Stimulated activated CD4-positive, alpha-beta T cell treated with anti-CD3 and anti-CD28 coated beads, Interleukin-4, amount 100 ng/mL, for 24 hours (primary cell): ENCODE data around the gene FCGBP.
"Not testable (repeated sequence)": the region's sequence is repeated elsewhere in the genome, so short reads cannot be mapped to it uniquely, and the experiment has no call there.

ENCODE experiments used
- DNase-seq: peaks from one replicate; pipeline ENCODE4 v3.0.0-alpha.2; 2020

The FCGBP gene

DNA sequence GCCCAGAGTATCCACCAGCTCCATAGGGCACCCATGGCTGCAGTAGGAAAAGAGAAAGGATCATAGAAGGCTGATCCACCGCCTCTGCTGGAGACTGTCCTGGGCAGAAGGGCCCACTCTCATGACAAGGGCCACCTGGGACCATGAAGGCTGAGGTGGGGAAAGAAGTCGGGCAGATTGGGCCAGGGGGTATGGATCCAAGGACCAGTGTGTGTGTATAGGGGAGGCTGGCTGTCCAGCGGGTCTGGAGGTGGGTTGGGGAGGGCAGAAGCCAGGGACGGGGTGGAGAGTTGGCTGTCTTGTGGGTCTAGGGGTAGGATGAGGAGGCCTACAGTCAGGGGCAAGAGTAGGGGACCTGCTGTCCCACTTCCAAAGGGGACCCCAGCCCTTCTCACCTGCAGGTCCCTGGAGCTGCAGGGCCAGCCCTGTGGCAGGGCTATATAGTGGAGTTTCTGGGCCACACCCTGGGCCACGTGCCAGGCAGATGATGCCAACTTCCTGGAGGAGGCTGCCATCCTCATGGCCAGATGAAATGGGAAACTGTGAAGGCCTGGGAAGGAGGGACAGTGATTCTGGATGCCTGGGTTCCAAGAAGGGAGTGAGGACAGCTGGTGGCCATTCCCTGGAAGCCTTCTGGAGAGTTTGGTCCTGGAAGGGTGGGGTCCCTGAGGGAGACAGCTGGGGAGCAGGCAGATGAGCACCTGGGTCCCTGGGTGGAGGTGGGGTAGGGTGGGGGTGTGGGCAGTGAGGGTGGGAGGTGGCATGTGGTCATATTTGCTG, at the start of gene FCGBP:
TSS of gene FCGBP (minus strand) at position 51 of the 780 bp plus-strand sequence.
- DNase-seq: no peak

DNA sequence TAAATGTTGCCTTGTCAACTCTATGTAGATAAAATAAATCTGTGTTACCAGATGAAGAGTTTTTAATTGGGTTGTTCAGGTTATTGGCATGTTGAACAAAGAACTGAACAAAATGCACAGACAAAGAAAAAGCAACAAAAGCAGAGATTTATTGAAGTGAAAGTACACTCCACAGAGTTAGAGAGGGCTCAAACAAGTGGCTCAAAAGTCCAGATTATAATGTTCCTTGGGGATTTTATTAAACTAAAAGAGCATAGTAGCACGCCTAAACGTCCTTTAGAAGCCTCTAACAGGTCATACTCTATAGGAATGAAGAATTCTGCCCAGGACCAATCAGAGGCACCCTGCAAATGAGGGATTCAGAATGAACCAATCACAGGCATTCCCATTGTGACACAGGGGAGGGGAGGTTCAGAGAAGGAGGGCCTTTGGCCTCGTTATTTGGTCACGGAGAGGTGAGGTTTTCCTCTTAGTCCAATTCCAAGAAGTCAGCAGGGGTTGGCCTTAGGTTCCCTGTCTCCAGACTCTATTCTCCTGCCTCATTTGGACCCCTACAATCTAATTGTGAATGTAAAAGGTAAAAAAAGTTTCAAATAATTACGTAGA, 49.4 kb upstream of the FCGBP start:
- DNase-seq: no peak

DNA sequence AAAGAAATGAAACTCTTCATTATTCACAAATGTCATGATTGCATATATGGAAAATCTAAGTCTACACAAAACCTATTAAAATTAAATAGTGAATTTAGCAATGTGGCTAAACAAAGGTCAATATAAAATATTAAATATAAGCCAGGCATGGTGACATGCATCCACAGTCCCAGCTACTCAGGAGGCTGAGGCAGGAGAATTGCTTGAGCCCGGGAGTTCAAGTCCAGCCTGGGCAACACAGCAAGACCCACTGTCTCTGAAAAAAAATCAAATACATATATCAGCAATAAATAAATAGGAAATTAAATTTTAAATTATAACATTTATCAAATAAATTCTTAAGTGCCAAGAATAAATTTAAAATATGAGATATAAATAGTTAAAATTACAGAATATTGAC, 48.4 kb upstream of the FCGBP start:
- no peak for DNase-seq

DNA sequence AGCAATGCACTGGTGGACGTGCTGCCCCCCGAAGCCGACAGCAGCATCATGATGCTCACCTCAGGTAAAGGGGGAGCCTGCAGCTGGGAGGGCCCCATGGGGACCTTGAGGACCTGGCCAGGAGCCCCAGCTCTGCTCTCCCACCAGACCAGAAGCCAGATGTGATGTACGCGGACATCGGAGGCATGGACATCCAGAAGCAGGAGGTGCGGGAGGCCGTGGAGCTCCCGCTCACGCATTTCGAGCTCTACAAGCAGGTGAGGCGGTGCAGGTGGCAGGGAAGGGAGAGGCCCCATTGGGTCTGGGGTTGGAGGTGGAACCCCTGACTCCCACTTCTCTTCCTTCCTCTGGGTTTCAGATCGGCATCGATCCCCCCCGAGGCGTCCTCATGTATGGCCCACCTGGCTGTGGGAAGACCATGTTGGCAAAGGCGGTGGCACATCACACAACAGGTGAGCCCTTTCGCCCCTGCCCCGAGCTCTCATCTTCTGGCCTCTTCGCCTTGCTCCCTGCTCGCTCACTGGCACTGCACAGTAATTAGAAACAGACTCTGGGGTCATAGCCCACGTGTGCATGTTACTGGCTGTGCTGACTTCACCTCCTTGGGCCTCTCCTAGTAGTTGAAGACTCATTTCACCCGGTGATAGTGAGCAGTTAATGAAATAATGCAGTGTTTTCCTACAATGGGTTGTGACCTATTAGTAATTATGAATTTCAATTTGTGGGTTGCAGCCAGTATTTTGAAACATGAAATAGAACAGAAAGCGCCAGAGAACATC, 40.1 kb upstream of the FCGBP start:
- DNase-seq: no peak

DNA sequence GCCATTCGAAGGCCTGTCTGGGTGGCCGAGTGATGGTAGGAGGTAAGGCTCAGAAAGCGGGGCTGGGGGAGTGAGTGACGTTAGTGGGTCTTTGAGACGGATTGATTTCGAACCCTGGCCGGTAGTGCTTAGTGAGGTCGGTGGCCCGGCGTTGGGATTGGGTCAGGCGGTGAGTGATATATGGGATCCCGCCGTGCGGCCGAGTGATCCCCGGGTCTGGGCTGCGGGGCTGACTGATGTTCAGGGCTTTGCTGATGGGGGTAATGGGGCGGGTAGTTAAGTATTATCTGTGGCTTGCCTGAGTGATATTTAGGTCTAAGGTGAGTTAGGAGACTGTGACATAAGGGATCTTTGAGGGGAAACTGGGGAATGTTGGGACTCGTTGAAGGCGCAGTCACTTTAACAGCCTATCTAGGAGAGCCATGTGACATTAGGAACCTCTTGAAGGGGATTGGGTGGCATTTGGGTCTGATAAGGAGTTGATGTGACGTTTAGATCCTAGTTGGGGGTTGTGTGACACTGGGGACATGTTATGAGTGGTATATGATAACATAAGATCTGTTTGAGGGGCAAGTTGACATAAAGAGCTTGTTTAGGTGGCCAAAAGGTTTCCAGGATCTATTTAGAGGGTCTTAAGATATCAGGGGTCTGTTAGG, 37.1 kb upstream of the FCGBP start:
- DNase-seq: no peak

DNA sequence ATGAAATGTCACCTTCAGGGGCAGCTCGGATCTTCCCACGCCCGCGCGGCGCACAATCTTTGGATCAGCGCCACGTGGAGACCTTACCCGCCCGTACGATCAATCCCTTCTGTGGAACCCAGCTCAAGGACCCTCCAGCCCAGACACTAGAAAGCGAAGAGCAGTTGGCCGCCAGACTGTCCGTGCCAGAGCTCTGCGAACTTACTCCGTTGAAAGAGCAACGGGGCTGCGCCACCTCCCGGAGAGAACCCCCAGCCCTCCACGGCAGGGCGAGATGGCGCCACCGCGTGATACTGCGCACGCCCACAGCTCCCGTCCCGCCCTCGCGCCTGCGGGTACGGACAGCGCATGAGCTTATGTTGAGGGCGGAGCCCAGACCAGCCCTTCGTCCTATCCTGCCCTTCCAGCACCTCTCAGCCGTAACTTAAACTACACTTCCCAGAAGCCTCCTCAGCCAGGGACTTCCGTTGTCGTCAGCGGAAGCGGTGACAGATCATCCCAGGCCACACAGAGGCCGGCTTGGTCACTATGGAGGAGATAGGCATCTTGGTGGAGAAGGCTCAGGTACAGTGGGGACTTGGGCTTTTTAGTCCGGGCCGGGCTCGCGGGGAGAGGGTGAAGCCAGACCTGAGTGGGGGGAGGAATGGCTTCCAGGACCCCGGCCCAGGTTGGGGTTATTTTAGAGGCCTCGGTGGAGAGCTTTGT, 36.4 kb upstream of the FCGBP start, which contains the start of gene PSMC4:
TSS of gene PSMC4 (plus strand) at position 491 of the 705 bp plus-strand sequence. CDS start at position 529, 38 bp downstream.
- peak; percentile 98 for DNase-seq

DNA sequence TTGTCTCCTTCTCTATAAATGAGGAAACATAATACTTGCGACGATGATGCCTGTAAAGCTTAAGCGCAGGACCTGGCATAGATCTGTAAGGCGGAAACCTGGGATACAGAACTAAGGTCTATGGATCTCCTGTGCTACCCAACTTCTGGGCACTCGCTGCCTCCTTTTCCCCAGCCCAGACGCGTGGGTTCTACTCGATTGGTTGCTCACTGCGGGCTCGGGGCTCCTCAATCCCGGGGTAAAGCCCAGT, 35.9 kb upstream of the FCGBP start:
- DNase-seq: no peak

DNA sequence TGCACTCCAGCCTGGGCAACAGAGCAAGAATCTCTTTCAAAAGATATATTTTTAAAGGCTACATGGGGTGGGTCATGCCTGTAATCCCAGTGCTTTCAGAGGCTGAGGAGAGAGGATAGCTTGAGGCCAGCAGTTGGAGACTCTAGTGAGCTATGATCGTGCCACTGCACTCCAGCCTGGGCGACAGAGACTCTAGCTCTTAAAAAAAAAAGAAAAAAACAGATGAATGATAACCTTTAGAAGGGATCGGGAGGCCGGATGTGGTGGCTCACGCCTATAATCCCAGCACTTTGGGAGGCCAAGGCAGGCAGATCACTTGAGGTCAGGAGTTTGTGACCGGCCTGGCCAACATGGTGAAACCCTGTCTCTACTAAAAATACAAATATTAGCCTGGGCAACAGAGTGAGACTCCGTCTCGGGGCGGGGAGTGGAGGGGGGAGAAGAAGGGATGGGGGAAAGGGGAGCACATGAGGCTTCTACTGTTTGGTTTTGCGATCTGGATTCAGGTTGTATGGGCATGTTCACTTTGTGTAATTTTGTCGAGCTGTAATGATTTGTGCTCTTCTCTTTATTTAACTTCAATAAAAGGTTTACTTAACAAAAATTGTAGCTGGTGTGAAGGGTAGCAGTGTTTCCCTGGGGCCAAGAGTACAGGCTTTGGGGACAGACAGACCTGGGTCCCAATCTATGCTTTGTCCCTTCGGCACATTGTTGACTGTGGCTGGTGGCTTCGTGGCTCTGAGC, 35.4 kb upstream of the FCGBP start:
- no peak for DNase-seq

DNA sequence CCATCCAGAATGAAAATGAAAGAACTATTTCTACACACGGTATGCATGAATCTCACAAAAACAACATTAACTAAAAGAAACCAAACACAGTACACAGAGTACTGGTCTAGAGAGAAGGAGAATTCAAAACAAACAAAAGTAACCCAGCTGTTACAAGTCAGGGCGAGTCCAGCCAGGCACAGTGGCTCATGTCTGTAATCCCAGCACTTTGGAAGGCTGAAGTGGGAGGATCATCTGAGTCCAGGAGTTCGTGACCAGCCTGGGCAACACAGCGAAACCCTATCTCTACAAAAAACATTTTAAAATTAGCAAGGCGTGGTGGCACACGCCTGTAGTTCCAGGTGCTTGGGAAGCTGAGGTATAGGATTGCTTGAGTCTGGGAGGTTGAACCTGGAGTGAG, 34.8 kb upstream of the FCGBP start:
- no peak for DNase-seq

DNA sequence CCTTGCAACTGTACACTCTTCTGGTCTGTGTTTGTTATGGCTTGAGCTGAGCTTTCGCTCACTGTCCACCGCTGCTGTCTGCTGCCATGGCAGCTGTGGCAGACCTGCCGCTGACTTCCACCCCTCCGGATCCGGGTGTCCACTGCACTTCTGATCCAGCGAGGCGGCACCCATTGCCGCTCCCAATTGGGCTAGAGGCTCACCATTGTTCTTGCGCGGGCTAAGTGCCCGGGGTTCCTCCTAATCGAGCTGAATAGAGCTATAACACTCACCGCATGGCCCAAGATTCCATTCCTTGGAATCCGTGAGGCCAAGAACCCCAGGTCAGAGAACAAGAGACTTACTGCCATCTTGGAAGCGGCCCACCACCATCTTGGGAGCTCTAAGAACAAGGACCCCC, 34.4 kb upstream of the FCGBP start:
- DNase-seq: no peak

DNA sequence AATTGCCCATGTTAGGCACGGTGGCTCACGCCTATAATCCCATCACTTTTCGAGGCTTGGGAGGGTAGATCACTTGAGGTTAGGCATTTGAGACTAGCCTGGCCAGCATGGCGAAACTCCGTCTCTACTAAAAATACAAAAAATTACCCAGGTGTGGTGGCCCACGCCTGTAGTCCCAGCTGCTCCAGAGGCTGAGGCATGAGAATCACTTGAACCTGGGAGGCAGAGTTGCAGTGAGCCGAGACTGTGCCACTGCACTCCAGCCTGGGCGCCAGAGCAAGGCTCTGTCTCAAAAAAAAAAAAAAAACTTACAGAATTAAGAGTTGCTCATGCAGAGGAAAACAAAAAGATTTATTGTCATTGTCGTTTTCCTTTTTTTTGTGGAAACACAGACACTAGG, 33.1 kb upstream of the FCGBP start:
- no peak for DNase-seq

DNA sequence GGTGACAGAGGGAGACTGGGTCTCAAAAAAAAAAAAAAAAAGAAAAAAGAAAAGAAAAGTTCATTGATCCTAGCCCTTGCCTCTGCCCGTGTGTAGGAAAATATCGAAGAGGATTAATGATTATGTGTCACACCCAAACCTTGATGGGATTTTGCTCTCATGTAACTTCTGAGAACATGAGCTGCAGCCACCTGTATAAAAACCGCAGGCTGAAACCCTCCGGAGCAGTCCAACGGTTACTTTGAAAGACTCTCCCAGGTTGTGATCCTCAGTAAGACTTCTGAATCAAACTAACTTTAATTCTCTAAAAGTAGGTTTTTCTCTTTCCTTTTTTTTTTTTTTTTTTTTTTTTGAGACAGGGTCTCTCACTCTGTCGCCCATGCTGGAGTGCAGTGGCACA, 32.2 kb upstream of the FCGBP start:
- DNase-seq: no peak

DNA sequence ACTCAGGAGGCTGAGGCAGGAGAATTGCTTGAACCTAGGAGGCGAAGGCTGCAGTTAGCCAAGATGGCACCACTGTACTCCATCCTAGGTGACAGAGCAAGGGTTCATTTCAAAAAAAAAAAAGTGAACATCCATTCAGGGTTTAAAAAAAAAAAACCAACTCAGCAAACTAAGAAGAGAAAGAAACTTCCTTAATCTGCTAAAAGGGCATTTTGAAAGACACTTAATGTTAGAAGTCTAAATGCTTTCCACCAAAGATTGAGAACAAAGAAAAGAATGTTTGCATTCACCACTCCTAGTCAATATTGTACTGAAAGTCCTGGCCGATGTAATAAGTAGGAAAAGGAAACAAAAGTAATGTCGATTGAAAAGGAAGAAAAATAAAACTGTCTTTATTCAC, 29.5 kb upstream of the FCGBP start:
- DNase-seq: no peak

DNA sequence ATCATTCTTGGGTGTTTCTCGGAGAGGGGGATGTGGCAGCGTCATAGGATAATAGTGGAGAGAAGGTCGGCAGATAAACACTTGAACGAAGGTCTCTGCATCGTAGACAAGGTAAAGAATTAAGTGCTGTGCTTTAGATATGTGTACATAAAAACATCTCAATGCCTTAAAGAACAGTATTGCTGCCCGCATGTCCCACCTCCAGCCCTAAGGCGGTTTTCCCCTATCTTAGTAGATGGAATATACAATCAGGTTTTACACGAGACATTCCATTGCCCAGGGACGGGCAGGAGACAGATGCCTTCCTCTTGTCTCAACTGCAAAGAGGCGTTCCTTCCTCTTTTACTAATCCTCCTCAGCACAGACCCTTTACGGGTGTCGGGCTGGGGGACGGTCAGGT, 25.0 kb upstream of the FCGBP start:
- DNase-seq: not testable (repeated sequence)

DNA sequence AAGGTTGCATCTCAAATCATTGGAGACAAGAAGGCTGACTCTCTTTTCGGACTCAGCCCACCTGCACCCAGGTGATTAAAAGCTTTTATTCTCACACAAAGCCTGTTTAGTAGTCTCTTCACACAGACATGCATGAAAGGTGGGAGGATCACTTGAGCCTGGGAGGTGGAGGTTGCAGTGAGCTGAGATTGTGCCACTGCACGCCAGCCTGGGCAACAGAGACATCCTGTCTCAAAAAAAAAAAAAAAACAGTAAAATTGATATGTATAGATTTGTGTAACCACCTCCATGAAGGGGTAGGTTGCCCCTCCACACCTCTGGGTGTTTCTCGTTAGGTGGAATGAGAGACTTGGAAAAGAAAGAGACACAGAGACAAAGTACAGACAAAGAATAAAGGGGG, 24.5 kb upstream of the FCGBP start:
- DNase-seq: not testable (repeated sequence)

DNA sequence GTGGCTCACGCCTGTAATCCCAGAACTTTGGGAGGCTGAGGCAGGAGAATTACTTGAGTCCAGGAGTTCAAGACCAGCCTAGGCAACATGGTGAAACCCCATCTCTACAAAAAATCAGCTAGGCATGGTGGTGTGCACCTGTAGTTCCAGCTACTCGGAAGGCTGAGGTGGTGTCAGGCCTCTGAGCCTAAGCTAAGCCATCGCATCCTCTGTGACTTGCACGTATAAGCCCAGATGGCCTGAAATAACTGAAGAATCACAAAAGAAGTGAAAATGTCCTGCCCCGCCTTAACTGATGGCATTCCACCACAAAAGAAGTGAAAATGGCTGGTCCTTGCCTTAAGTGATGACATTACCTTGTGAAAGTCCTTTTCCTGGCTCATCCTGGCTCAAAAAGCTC, 23.5 kb upstream of the FCGBP start:
- not testable (repeated sequence) for DNase-seq

DNA sequence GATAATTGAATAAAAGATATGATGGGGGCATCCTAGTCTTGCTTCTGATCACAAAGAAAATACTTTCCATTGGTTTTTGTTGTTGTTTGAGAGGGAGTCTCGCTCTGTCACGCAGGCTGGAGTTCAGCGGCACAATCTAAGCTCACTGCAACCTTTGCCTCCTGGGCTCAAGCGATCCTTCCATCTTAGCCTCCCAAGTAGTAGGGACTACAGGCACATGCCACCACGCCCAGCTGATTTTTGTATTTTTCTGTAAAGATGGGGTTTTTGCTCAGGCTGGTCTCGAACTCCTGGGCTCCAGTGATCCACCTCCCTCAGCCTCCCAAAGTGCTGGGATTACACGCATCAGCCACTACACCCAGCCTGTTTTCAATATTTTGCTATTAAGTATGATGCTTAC, 19.5 kb upstream of the FCGBP start:
- DNase-seq: no peak

DNA sequence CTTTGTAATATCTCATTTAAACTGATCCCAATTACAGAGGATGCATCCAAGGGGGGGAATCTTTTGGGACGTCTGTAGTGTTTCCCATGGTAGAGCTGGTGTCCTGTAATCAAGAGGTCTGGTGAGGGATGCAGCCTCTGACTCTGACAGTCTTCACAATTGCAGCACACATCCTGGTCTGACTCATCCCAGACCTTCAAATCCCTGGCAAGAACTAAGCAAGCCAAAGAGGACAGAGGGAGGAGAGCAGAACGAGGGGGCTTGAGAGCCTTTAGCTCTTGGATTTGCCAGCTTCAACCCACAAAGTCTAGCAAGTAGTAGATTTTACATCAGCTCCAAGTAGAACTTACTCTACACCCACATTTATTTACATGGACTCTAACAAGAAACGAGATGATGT, 17.3 kb upstream of the FCGBP start:
- no peak for DNase-seq

DNA sequence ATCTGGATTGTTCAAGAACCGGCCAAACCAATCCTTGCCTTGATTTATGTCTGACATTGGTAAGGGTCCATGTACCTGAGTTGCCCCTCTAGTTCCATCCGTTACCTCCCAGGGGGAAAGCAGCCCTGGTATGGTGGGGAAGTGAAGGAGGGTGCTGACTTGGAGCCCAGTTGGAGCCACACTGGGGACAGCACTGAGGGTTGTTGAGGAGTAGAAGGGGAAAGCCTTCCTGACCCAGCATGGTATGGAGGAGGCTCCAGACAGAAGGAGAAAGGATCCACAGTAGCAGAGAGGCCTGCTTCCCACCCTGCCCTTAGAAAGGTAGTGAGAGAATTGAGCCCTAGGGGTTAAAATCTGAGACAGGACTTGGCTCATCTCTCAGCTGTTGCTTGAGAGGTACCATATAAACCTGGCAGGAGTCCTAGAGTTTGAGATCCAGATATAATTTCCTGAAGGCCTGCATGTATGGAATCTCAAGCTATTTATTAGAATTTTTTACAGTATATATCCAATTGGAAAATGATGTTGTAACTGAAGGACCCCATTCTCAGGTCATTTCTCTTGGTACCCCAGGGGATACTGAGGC, 16.7 kb upstream of the FCGBP start:
- no peak for DNase-seq

DNA sequence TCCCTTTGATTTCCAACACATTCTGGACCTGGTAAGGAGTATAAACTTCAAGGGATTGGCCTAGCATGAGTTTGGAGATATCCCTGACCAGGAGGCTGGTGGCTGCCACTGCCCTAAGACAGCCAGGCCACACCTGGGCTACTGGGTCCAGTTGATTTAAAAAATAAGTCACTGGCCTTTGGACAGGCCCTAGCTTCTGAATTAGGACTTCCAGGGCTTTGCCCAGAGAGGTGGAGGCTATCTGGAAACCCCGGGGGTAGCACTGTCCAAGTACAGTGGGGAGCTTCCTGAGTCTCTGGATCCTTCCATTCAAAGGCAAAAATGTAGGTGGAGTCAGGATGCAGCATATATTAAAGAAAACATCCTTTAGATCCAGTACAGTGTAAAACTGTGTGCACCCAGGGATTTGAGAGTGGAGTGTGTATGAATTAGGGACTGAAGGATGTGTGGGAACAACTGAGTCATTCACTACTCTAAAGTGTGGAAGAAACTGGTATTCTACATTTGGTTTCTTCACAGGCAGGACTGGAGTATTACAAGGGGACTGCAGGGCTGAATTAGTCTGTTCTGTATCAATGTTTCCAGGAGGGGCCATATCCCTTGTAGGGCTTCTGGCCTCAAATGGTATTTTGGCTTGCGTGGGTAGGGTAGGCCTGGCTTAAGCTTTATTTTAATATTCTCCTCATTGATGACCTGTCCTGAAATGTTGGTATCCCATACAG, 14.8 kb upstream of the FCGBP start:
- no peak for DNase-seq

DNA sequence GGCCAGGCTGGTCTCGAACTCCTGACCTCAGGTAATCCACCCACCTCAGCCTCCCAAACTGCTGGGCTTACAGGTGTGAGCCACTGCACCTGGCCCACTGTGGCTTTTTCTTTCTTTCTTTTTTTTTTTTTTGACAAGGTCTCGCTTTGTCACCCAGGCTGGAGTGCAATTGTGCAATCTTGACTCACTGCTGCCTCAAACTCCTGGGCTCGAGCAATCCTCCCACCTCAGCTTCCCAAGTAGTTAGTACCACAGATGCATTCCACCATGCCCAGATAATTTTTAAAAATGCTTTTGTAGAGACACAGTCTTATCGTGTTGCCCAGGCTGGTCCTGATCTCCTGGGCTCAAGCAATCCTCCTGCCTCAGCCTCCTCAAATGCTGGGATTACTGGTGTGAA, 12.1 kb upstream of the FCGBP start:
- DNase-seq: no peak
